ENCODE measurements around the gene FBLL1.
"Not testable (repeated sequence)": the region's sequence is repeated elsewhere in the genome, so short reads cannot be mapped to it uniquely, and the experiment has no call there.

FBLL1 gene

DNA sequence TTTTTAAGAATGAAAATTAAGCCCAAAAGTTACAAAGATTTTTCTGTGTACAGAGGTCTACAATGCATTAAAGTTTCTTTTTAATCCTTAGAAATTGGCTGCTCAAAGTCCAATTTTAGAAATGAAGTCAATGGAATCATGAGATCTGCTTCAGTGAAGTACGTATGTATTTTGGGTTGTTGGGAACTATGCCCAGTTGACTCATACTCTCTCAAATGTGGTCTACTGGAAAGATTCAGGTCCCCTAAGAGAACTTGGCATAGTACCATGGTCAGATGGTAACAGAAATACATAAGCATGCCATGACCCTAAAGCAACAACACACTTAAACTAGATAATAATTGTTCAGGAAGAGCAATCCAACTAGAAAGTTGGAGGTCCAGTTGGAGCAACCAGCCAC, 23.0 kb downstream of the FBLL1 start:
- no peak for DNase-seq (ENCODE audit: low spot score)

GRCh38 chr5:168553377-168554130, 24.4 kb downstream of the FBLL1 start:
- no peak for DNase-seq (ENCODE audit: low spot score)

DNA sequence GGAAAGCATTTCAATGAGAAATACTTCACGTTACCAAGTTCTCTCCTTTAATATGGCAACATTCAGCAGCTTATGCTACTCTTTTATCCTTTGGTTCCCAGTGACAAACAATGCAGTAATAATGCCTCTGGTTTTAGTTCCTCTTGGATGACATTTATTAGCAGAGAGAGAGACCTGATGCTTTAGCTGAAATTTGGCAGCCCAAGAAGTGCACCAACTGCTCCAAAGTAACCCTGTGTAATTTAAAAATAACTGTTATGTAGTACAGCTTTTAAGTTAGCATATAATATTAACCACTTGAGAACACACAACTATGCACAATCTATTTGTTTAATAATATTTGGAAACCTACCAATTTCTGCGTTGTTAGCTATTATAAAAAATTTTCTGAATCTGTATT, 28.3 kb downstream of the FBLL1 start:
- no peak for DNase-seq (ENCODE audit: low spot score)

GRCh38 chr5:168562279-168562678, 33.2 kb downstream of the FBLL1 start:
- no peak for DNase-seq (ENCODE audit: low spot score)

DNA sequence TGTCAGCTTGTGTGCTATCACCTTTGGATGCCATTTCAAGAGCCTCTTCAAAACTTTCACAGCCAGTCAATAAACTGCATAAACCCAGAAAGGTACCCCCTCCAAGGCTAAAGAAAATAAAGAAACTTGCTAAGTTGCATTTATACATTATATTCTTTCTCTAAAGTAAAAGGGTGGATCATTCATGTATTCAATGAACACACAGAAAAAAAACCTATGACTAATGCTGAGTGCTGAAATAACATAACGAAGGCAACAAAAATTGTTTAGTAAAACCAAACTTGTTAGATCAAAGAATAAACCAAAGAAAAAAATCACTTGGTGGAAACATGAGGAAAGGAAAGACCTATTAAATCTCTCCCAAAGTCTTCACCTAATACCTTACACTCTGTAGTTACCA, 34.9 kb downstream of the FBLL1 start:
- DNase-seq (ENCODE audit: low spot score), result no peak

DNA sequence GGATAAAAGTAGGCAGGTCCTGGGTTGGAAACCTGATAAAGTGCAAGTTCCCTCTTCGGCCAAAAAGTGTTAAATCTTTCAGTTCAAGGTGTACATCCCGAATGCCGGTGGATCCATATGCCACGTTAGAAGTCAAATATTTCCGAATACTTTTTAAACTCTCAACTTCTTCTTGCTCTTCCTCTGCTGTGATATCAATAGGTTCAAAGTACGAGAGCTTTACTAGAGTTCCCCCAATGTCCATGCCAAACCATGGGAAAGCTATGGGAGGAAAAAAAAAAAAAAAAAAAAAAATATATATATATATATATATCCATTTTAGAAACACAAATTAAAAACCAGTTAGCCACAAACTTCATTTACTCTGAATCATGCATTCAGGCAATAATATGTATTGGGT, 39.6 kb downstream of the FBLL1 start:
- DNase-seq (ENCODE audit: low spot score), result no peak

DNA sequence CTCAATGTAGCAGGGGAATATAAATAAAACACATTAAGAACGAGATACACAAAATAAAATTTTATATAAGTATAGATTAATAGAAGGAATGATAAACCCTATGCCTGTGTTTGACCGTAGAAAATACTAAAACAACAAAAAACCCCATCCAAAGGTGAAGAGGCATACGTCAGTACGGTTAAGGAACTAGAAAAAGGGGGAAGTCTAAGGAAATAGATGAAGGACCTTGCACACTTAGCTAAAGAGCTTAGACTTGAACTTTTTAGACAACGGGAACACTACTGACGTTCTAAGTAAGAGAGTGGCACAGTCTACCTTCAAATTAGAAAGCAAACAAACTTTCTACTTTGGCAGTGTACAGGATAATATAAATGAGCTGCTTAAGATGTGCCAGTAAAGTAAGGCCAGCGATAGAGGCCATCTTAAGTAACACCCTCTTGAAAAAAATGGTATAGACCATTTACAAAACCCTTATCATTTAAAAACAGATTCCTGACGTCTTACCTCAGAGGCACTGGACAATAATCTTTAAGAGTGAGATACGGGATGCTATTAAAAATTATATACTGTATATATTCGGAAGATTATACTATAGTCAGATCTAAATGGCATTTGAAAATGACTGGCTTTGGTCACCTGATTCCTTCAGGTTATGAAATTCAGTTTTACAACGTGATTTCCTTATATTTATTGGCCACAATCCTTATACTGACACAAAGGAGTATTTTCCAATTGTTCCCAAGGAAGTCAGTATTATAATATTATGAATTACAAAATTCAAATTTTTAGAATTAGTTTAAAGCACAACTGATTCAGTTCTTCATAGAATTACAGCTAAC, 41.6 kb downstream of the FBLL1 start:
- no peak for DNase-seq (ENCODE audit: low spot score)

- DNase-seq (ENCODE audit: low spot score), result not testable (repeated sequence)
These were observed 44.6 kb downstream of the FBLL1 start for GRCh38 chr5:168573663-168574062.

DNA sequence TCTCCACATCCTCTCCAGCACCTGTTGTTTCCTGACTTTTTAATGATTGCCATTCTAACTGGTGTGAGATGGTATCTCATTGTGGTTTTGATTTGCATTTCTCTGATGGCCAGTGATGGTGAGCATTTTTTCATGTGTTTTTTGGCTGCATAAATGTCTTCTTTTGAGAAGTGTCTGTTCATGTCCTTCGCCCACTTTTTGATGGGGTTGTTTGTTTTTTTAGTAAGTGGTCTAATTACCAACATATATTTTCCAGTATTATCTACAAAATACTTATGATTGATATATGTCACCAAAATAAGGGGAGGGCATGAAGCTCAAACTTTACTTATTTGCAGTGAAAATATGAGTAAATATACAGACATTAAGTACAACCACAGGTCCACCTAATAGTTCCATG, 45.1 kb downstream of the FBLL1 start:
- DNase-seq (ENCODE audit: low spot score), result not testable (repeated sequence)

GRCh38 chr5:168575391-168576372, 46.6 kb downstream of the FBLL1 start:
- DNase-seq (ENCODE audit: low spot score), result no peak

- DNase-seq (ENCODE audit: low spot score), result no peak
These were observed 48.9 kb downstream of the FBLL1 start for GRCh38 chr5:168578006-168578405.

DNA sequence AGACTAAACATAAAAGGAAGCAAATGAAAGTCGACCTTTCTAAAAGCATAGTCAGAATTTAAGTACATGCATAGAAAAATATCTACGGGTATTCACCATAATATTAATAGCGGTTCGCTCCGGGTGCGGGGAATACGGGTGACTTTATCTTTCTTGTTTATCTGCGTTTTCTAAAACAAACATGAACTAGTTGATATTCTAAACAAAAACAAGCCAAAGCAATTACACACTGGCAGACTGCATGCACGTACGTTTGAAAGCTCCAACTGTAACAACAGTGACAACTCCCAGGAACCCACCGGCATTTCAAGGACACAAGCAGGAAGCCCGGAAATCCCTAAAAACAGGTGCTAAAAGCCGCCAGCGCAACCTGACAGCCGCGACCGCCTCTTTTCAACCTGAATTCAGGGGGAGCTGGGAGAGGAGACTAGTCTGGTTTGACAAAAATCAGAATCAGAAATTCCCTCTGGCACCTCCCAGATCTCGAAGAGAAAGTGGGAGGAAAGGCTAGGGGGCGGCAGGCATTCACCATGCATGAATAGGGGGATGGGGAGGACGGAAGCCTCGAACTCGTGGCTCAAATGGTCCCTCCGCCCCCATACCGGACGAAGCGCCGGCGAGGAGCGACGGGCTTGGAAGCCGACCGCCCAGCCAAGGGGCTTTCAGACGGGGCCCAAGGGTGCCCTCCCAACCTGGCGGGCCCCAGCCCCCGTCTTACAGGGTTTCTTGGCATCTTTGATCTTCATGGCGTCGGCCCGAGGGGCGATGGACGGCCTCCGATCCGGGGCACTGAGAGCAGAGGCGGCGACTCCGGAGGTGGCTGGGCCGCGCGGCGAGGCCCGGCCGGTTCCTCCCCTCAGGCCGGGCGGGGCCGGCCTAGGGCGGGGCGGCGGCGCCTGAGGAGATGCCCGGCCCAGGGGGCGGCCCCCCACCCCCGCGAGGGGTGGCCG, 49.7 kb downstream of the FBLL1 start, which contains the start of gene PANK3:
TSS of gene PANK3 (minus strand) at position 831 of the 950 bp plus-strand sequence. CDS start at position 746, 85 bp downstream.
- DNase-seq (ENCODE audit: low spot score), result no peak

GRCh38 chr5:168579488-168580226, 50.6 kb downstream of the FBLL1 start:
- peak; percentile 100 for DNase-seq (ENCODE audit: low spot score)

- DNase-seq (ENCODE audit: low spot score), result no peak
These were observed 51.1 kb downstream of the FBLL1 start for GRCh38 chr5:168580227-168580508.

Measured in globus pallidus (tissue), 1 donor.